HEK293 (cell line): ENCODE results near the gene KCTD1.

ENCODE experiments used
- CTCF ChIA-PET: fragments of 350-600 bp; formaldehyde crosslinking; extraction: SDS; loops from one replicate; lab custom pipeline; 2021; ENCODE audit warnings: antibody characterized with exemption; lab: Yijun Ruan, JAX
- POLR2A ChIA-PET: fragments of 300-600 bp; formaldehyde crosslinking; extraction: SDS; loops from one replicate; lab custom pipeline; 2020; ENCODE audit warnings: antibody characterized with exemption, inconsistent platforms; lab: Yijun Ruan, JAX
- H3K27ac ChIP-seq: fragments of 200-500 bp; sonication (Bioruptor generic); 2 replicates; pipeline ENCODE4 v1.5.1; 2014; ENCODE audit warnings: low read depth, low read length, control low read depth, inconsistent platforms; ENCODE audit errors: extremely low read depth
- H3K36me3 ChIP-seq, 2 experiments: fragments of 200-500 bp in 1 of 2; sonication (Bioruptor generic) in 1 of 2; 1 replicate in 1 of 2; 2 replicates in 1 of 2; pipeline ENCODE4 v1.5.1; 2014 to 2017; ENCODE audit warnings: inconsistent platforms in 2 of 2, low read length in 2 of 2; ENCODE audit not compliant: control insufficient read depth in 2 of 2, insufficient read depth in 1 of 2
- H3K4me1 ChIP-seq: fragments of 200-500 bp; sonication (Bioruptor generic); 2 replicates; pipeline ENCODE4 v1.5.1; 2014; ENCODE audit warnings: mild to moderate bottlenecking, low read length, inconsistent platforms; ENCODE audit not compliant: control insufficient read depth, insufficient read depth
- H3K4me3 ChIP-seq: 2 replicates; pipeline ENCODE4 v1.5.1; 2011; ENCODE audit warnings: low read depth, mild to moderate bottlenecking, control low read depth, low read length, moderate library complexity
- H3K9me3 ChIP-seq: fragments of 200-500 bp; sonication (Bioruptor generic); 2 replicates; pipeline ENCODE4 v1.5.1; 2014; ENCODE audit warnings: low read depth, low read length, inconsistent platforms; ENCODE audit not compliant: control insufficient read depth, insufficient read depth
- CTCF ChIP-seq: fragments of 450-650 bp; formaldehyde crosslinking; IDR thresholded peaks from 2 replicates; pipeline ENCODE4 v1.5.1; 2016; ENCODE audit warnings: missing biosample characterization, missing genetic modification characterization
- FEZF1 ChIP-seq: fragments of 450-650 bp; formaldehyde crosslinking; IDR thresholded peaks from 2 replicates; pipeline ENCODE4 v1.5.1; 2016; ENCODE audit warnings: missing biosample characterization, missing genetic modification characterization
- GFI1B ChIP-seq: fragments of 450-650 bp; formaldehyde crosslinking; IDR thresholded peaks from 2 replicates; pipeline ENCODE4 v1.5.1; 2016; ENCODE audit warnings: missing biosample characterization, missing genetic modification characterization
- KLF17 ChIP-seq: fragments of 450-650 bp; formaldehyde crosslinking; IDR thresholded peaks from 2 replicates; pipeline ENCODE4 v1.5.1; 2016; ENCODE audit warnings: missing biosample characterization, missing genetic modification characterization
- KLF7 ChIP-seq: fragments of 450-650 bp; formaldehyde crosslinking; IDR thresholded peaks from 2 replicates; pipeline ENCODE4 v1.5.1; 2016; ENCODE audit warnings: missing biosample characterization, missing genetic modification characterization, borderline replicate concordance
- PRDM1 ChIP-seq: fragments of 450-650 bp; formaldehyde crosslinking; IDR thresholded peaks from 2 replicates; pipeline ENCODE4; 2016; ENCODE audit warnings: missing biosample characterization, missing genetic modification characterization
- PRDM6 ChIP-seq: fragments of 450-650 bp; formaldehyde crosslinking; IDR thresholded peaks from 2 replicates; pipeline ENCODE4 v1.5.1; 2017; ENCODE audit warnings: missing biosample characterization, missing genetic modification characterization
- ZBTB20 ChIP-seq: fragments of 450-650 bp; formaldehyde crosslinking; IDR thresholded peaks from 2 replicates; pipeline ENCODE4 v1.5.1; 2016; ENCODE audit warnings: missing biosample characterization, missing genetic modification characterization
- ZFP37 ChIP-seq: fragments of 450-650 bp; formaldehyde crosslinking; IDR thresholded peaks from 2 replicates; pipeline ENCODE4 v1.5.1; 2016; ENCODE audit warnings: missing biosample characterization, missing genetic modification characterization
- ZNF2 ChIP-seq: fragments of 450-650 bp; formaldehyde crosslinking; IDR thresholded peaks from 2 replicates; pipeline ENCODE4 v1.5.1; 2016; ENCODE audit warnings: missing biosample characterization, missing genetic modification characterization
- ZNF26 ChIP-seq: fragments of 450-650 bp; formaldehyde crosslinking; IDR thresholded peaks from 2 replicates; pipeline ENCODE4 v1.5.1; 2016; ENCODE audit warnings: missing biosample characterization, missing genetic modification characterization
- ZNF549 ChIP-seq: fragments of 450-650 bp; IDR thresholded peaks from 2 replicates; pipeline ENCODE4 v1.5.1; 2018; ENCODE audit warnings: missing biosample characterization, missing genetic modification characterization, mild to moderate bottlenecking, inconsistent platforms, moderate library complexity
- ZNF792 ChIP-seq: fragments of 450-650 bp; formaldehyde crosslinking; IDR thresholded peaks from 2 replicates; pipeline ENCODE4 v1.5.1; 2016; ENCODE audit warnings: missing biosample characterization, missing genetic modification characterization

The KCTD1 gene

GRCh38 chr18:26480897-26481795 lies 67.2 kb downstream of the KCTD1 start:
- ChIA-PET POLR2A (interaction anchor here (1.4 kb wide), 1 partner anchor 10 kb away, joined by 3 read pairs; no protein-coding TSS in a partner anchor), CTCF (interaction anchor here (0.6 kb wide), 2 partner anchors 322 to 346 kb away, joined by 3 to 4 read pairs; no protein-coding TSS in a partner anchor)
- 0 out of 2 replicates have a peak, but pooled peaks cover 3% of the 10 kb centered on the region for H3K4me1 ChIP-seq
- TF ChIP-seq PRDM1, result peak; percentile 44; the same call in 1 of the 2 replicates
- TF ChIP-seq ZNF792 (tag by site-specific recombination), result no peak
- peak; percentile 34; the same call in 1 of the 2 replicates for TF ChIP-seq ZFP37 (tag by site-specific recombination)
- TF ChIP-seq CTCF, result no peak
- no peak for TF ChIP-seq ZNF26 (tag by site-specific recombination)
- no peak for TF ChIP-seq KLF17 (tag by site-specific recombination)
- TF ChIP-seq KLF7 (tag by site-specific recombination), result no peak
- TF ChIP-seq ZNF2 (tag by site-specific recombination), result no peak
- TF ChIP-seq ZBTB20 (tag by site-specific recombination), result peak; percentile 53
- peaks cover 0 to 3% of the 10 kb centered on the region in 2 experiments; a peak in 1 of 3 replicates for H3K36me3 ChIP-seq
- no peak overlapping the region for H3K4me3 ChIP-seq
- no peak overlapping the region for H3K27ac ChIP-seq
- no peaks in the 10 kb centered on the region for H3K9me3 ChIP-seq

- TF ChIP-seq GFI1B (tag by site-specific recombination), result peak; percentile 73; the same call in 1 of the 2 replicates
- 0 out of 2 replicates have a peak, but pooled peaks have one; percentile 30 for TF ChIP-seq FEZF1 (tag by site-specific recombination)
- no peak for TF ChIP-seq ZNF549 (tag by site-specific recombination)
- TF ChIP-seq PRDM6, result peak; percentile 47; the same call in 1 of the 2 replicates
- peaks cover 0 to 6% of the 10 kb centered on the region in 2 experiments; a peak in 2 of 3 replicates for H3K36me3 ChIP-seq
- H3K4me1 ChIP-seq, result 0 out of 2 replicates have a peak, but pooled peaks cover 3% of the 10 kb centered on the region
- H3K27ac ChIP-seq, result no peak overlapping the region
- ChIA-PET CTCF (interaction anchor here (0.6 to 0.9 kb wide), 2 partner anchors 11 to 13 kb away, joined by 3 to 4 read pairs; no protein-coding TSS in a partner anchor), POLR2A (interaction anchor here (0.6 to 1.4 kb wide), 2 partner anchors 9 to 67 kb away, joined by 3 to 4 read pairs; no protein-coding TSS in a partner anchor)
- H3K9me3 ChIP-seq, result no peaks in the 10 kb centered on the region
- no peak overlapping the region for H3K4me3 ChIP-seq
These were observed 68.7 kb downstream of the KCTD1 start for GRCh38 chr18:26479681-26480079.
